Prostate gland (tissue), 2 donors: ENCODE measurements around the gene SLC4A1AP. TPM values are rescaled to one million over a fixed set of nuclear protein-coding genes. Genes with fewer than 3 reads are reported as not detected.

Experiments
- DNase-seq: peaks from one replicate; pipeline ENCODE4 v3.0.0-alpha.2; 2019; ENCODE audit warnings: low spot score
- H3K27ac ChIP-seq, 2 donors: fragments of 200-600 bp; sonication (generic); 2 replicates each; pipeline ENCODE4 v1.5.1; 2017 to 2019
- H3K27me3 ChIP-seq: fragments of 200-600 bp; sonication (generic); replicated peaks from 2 replicates; pipeline ENCODE4 v1.5.1; 2019; ENCODE audit not compliant: insufficient read depth
- H3K36me3 ChIP-seq, 2 donors: fragments of 200-600 bp; sonication (generic); 1 replicate in 1 of 2; 2 replicates in 1 of 2; pipeline versions ENCODE4 v1.5.1 to v1.8.1; 2017 to 2019
- H3K4me1 ChIP-seq: fragments of 200-600 bp; sonication (generic); replicated peaks from 2 replicates; pipeline ENCODE4 v1.5.1; 2019
- H3K4me3 ChIP-seq, 2 donors: fragments of 200-600 bp; sonication (generic); 2 replicates each; pipeline ENCODE4 v1.5.1; 2017 to 2019
- H3K9me3 ChIP-seq: fragments of 200-600 bp; sonication (generic); 2 replicates; pipeline ENCODE4 v1.5.1; 2017
- CTCF ChIP-seq, 4 experiments: fragments of 200-600 bp in 2 of 4; fragments of 450-650 bp in 2 of 4; sonication (generic) in 2 of 4; IDR thresholded peaks; 1 replicate in 3 of 4; 2 replicates in 1 of 4; pipeline ENCODE4 v1.5.1; 2016 to 2019; ENCODE audit warnings: antibody characterized with exemption in 4 of 4, mild to moderate bottlenecking in 2 of 4, moderate library complexity in 2 of 4
- POLR2A ChIP-seq: fragments of 450-650 bp; IDR thresholded peaks from one replicate; pipeline ENCODE4 v1.6.1; 2016; ENCODE audit warnings: antibody characterized with exemption, mild to moderate bottlenecking
- POLR2AphosphoS5 ChIP-seq: sonication (generic); formaldehyde crosslinking; IDR thresholded peaks from one replicate; pipeline ENCODE4 v1.6.1; 2017; ENCODE audit warnings: antibody characterized with exemption
- WGBS: methylation state at CpG from one replicate; pipeline ENCODE4 v1.1.5; 2018; 5-methylcytosine and 5-hydroxymethylcytosine counted together
- intact Hi-C: fragments of 100-400 bp; cut with DNase I; formaldehyde crosslinking; loops from one replicate; pipeline ENCODE4 v1.14.2; 2022
- total RNA-seq, 2 donors: library from RNA; depleted of rRNA; stranded (reverse); fragments of >200 nt; gene quantifications; one replicate each; pipeline ENCODE4 v1.1.0, GENCODE V29; 2016

Gene SLC4A1AP
- total RNA-seq, 2 donors from 2014 or later = 19.8 to 37.9 TPM

DNA sequence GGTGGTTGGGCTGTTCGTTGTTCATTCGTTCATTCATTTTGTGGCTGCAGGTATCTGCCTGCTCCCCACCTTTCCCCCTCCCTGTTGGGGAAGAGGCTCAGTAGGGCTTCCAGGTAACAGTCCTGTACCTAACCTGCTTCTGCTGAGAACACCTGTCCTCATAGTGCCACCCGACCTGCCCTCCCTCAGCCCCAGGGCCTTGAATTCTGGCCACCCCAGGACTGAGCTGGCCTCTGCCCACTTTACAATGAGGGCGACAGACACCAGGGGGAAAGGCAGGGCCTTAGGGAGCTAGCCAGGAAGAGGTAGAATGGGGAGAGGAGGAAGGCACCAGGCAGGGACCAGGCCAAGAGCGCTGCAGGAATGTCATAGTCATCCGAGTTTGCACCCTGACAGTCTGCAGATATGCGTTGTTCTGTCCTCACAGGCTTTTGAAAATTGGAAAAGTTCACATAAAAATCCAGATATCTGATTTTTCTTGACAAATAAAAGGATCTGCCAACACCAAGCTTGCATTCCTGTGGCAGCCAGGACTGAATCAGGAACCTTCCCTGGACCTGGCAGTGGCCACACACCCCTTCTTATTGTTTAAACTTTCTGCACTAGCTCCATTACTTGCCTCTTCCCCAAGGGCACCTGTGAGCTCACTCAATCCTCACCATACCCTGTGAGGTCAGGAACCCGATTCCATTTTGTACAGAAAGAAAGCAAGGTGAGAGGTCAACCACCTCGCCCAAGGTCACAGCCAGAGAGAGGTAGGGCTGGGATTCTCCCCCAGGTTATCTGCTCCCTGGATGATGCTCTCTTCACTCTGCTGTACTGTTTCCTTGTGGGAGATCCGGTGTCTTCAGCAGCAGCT lies 72.6 kb downstream of the SLC4A1AP start:
- intact Hi-C loops = no loop called here
- 66% methylated on average over 10 of the region's 10 CpGs for WGBS
- Histone ChIP-seq H3K27me3 (no peaks in the 10 kb centered on the region), H3K36me3 (no peaks in the 10 kb centered on the region), H3K9me3 (no peaks in the 10 kb centered on the region), H3K4me1 (no peaks in the 10 kb centered on the region), H3K4me3 (no peak overlapping the region), H3K27ac (peak overlapping the region; percentile 76 to 80)
- TF ChIP-seq CTCF (IDR thresholded peaks at IDR 0.05) = no peak
- no peak for TF ChIP-seq POLR2AphosphoS5
- no peak for TF ChIP-seq POLR2A
- DNase-seq = no peak

DNA sequence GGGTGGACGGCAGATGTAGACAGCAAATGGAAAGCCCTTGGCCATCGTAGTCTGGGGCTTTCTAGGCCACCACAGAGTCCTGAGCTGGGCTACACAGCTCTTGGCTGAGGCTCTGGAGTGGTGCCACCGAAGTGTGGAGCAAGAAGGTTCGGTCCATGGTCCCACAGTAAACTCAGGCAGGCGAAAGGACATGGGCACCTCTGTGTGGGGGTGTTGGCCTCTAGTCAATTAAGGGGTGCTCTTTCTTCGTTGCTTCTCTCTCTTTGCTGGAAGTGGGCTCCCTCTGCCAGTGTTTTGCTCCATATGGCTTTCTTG lies 73.2 kb downstream of the SLC4A1AP start:
- Histone ChIP-seq H3K36me3 (no peaks in the 10 kb centered on the region), H3K9me3 (no peaks in the 10 kb centered on the region), H3K27ac (peak overlapping the region in 1 of 2 donors; percentile 80), H3K4me3 (no peak overlapping the region), H3K4me1 (no peaks in the 10 kb centered on the region), H3K27me3 (no peaks in the 10 kb centered on the region)
- 93% methylated on average over 6 of the region's 6 CpGs for WGBS
- TF ChIP-seq POLR2A (no peak), POLR2AphosphoS5 (no peak), CTCF (IDR thresholded peaks at IDR 0.05) (no peak)
- DNase-seq = no peak
- intact Hi-C loops = no loop called here

DNA sequence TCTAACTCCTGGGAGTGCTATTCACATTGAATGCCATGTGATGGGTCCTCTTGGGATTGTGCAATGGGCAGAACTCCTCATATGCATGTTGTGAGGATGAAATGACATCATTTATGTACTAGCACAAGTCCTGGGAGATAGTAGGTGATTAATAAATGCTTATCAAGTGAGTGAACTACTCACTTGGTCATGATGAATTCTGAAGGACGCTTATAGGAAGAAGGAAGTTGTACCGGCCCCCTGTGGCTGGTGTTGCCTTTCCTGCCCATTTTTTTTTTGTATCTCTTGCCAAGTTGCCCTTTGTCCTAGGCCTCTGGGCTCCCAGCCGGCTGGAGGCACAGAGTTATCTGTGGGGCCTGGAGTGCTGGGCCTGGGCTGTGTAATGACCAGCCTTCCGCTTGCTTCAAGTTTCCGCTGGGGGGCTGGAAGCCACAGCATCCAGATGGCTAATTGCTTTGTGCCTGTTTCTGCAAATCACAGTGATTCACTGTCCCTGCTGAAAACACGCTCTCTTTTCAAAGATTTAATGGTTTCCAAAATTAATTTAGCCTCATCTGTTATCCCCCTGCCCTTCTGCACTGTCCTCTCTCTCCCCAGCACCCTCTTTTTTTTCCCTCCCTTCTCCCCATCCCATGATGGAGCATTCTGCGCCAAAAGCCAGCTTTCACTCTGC lies 74.1 kb downstream of the SLC4A1AP start:
- Histone ChIP-seq H3K4me1 (no peaks in the 10 kb centered on the region), H3K4me3 (no peak overlapping the region), H3K36me3 (no peaks in the 10 kb centered on the region), H3K27me3 (no peaks in the 10 kb centered on the region), H3K27ac (no peak overlapping the region), H3K9me3 (no peaks in the 10 kb centered on the region)
- DNase-seq = no peak
- intact Hi-C loops = no loop called here
- no peak for TF ChIP-seq POLR2AphosphoS5
- no peak for TF ChIP-seq POLR2A
- TF ChIP-seq CTCF (IDR thresholded peaks at IDR 0.05) = no peak
- 84% methylated on average over 7 of the region's 7 CpGs for WGBS

- no peaks in the 10 kb centered on the region for H3K36me3 ChIP-seq
- no peaks in the 10 kb centered on the region for H3K4me1 ChIP-seq
- H3K27me3 ChIP-seq = no peaks in the 10 kb centered on the region
- H3K9me3 ChIP-seq = no peaks in the 10 kb centered on the region
- TF ChIP-seq CTCF (IDR thresholded peaks at IDR 0.05) (no peak), POLR2A (no peak), POLR2AphosphoS5 (no peak)
- no peak overlapping the region for H3K27ac ChIP-seq
- no peak overlapping the region for H3K4me3 ChIP-seq
- intact Hi-C loops = no loop called here
- DNase-seq = no peak
- WGBS = 92% methylated on average over 13 of the region's 13 CpGs
These were observed 74.8 kb downstream of the SLC4A1AP start for GRCh38 chr2:27738349-27739057.
